ENCODE data around the gene PLK3.

DNA sequence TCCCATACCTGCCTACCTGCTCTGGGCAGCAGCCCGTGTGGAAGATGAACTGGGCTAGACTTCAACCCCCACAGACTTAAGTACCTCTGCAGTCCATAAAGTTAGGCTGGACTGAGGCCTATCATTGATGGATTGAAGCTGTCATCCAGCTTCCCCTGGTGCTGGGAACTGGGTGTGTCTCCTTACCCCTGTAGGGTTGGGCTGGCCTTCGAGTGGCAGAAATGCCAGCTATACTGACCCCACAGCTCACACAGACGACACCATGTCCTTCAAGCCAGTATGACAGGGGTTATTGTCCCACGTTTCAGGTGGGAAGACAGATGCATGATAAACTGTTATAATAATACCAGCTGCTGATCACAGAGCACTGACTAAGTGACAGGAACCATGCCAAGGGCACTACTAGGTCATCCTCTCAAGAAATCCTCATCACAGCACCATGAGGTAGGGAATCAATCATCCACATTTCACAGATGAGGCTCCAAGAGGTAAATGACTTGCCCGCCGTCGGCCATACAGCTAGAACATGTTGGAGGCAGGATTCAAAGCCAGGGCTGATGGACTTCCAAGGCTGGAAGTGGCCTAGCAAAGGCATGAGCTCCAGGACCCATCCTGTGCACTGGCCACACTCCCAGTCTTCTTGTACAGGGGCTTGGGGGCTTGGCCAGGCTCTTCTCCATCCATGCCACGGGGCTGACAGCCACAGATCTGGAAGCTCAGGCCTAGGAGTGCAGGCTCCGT lies 11.9 kb upstream of the PLK3 start, which contains the start of gene BEST4:
- TF ChIP-seq POLR2AphosphoS5 (IDR thresholded peaks at IDR 0.05), result no peak
- TF ChIP-seq, protein P1, sequence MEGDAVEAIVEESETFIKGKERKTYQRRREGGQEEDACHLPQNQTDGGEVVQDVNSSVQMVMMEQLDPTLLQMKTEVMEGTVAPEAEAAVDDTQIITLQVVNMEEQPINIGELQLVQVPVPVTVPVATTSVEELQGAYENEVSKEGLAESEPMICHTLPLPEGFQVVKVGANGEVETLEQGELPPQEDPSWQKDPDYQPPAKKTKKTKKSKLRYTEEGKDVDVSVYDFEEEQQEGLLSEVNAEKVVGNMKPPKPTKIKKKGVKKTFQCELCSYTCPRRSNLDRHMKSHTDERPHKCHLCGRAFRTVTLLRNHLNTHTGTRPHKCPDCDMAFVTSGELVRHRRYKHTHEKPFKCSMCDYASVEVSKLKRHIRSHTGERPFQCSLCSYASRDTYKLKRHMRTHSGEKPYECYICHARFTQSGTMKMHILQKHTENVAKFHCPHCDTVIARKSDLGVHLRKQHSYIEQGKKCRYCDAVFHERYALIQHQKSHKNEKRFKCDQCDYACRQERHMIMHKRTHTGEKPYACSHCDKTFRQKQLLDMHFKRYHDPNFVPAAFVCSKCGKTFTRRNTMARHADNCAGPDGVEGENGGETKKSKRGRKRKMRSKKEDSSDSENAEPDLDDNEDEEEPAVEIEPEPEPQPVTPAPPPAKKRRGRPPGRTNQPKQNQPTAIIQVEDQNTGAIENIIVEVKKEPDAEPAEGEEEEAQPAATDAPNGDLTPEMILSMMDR (IDR thresholded peaks at IDR 0.05), result no peak
- no peak for TF ChIP-seq POLR2A (IDR thresholded peaks at IDR 0.05)

All from breast epithelium (tissue), 3 donors.